NCI-H1930 (cell line): ENCODE results near the gene CGB3.
"Not testable (repeated sequence)": the region's sequence is repeated elsewhere in the genome, so short reads cannot be mapped to it uniquely, and the experiment has no call there.

Experiments
- DNase-seq, 2 experiments: peaks; one replicate each; lab custom pipeline; 2025; lab: John Stamatoyannopoulos, UW

The CGB3 gene

DNA sequence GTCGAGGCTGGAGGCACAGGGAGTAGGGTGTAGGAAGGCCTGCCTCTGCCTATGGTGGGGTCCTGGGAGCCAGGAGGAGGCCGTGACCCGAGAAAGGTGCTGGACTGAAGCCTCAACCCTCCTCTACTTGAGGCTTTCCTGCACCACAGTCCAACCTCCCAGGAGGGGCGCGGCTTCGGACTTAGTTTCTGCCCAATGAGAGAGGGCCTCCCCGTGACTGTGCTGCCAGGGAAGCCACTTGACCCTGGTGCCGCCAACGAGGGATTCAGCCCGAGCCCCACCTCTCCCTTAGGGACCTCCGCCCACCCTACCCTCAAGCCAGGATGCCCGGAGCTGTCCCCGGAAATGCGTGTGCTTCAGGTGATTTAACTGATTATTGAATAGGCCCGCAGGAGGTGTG lies at the start of gene CGB3:
Gene CGB3, minus strand, starts transcription at position 101 of the 400 bp plus-strand sequence. CDS start 362 bp downstream, outside the sequence.
- not testable (repeated sequence) for DNase-seq

GRCh38 chr19:49071860-49072547 lies 47.9 kb upstream of the CGB3 start:
- peak; percentile 41 to 60 for DNase-seq

DNA sequence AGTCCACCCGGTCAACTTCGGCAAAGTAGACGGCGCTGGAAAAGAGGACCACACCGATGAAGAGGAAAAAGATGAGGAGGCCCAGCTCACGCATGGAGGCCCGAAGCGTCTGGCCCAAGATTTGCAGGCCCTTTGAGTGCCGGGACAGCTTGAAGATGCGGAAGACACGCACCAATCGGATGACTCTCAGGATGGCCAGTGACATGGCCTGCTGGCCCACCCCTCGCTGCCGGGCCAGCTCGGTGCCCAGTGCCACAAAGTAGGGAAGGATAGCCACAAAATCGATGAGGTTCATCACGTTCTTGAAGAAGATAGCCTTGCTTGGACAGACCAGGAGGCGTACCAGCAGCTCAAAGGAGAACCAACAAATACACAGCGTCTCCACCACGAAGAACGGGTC lies 46.3 kb upstream of the CGB3 start:
- no peak for DNase-seq

GRCh38 chr19:49069026-49069425 lies 44.9 kb upstream of the CGB3 start:
- no peak for DNase-seq

DNA sequence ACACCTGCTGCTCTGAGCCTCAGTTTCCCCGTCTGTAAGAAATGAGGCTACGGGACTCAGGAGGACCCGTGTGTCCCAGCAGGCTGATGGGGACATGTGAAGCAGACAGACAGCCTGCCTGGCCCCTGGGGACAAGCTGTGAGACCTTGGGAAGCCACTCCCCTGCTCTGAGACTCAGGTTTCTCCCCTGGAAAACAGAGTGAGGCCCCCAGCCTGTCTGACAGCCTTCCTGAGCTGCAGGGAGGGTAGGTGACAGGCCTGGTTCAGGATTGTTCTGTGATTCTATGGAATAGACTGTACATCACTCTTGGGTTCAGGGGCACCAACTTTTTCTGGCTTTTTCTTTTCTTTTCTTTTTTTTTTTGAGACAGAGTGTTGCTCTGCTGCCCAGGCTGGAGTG lies 43.4 kb upstream of the CGB3 start:
- DNase-seq: no peak

- DNase-seq: no peak
Observed at GRCh38 chr19:49065905-49066512, 41.9 kb upstream of the CGB3 start.

DNA sequence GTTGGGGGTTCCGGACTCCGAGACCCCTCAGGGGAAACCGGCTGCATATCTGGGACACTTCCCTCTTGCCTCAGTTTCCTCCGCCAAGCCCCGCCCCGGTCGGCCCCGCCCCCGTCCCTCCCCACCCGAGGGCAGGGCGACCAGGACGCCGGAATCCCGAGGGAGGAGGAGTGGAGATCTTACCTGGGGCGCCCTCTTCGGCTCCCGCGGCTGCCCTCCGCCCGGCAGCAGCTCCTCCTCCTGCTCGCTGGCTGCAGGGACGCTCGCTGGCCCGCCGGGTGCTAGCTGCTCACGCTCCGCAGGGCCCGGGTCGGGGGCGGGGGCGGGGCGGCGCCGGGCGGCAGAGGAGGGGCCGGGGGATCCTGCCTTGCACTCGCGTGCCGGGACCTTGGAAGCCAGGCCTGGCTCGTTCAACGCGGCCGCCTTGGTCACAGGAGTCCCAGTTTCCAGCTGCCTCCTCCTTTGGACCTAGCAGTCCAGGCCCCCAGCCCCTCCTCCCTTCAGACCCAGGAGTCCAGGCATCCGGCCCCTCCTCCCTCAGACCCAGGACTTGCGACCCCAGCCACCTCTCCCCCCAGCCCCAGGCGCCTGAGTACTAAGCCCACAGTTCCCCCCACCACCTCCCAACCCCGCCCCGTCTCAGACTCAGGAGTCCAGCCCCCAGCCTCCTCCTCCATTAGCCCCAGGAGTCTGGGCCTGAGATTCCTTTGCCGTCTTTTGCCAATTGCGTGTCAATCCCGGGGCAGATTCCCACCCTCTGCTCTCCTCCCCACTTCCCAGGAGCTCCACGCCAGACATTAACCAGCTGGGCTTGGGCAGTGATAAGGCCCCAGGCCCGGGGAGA lies 40.9 kb upstream of the CGB3 start, which contains the start of gene NTF4:
Gene NTF4, minus strand, starts transcription at position 51 of the 844 bp plus-strand sequence. CDS start 2,821 bp downstream, outside the sequence.
- DNase-seq: peak; percentile 59 to 74

DNA sequence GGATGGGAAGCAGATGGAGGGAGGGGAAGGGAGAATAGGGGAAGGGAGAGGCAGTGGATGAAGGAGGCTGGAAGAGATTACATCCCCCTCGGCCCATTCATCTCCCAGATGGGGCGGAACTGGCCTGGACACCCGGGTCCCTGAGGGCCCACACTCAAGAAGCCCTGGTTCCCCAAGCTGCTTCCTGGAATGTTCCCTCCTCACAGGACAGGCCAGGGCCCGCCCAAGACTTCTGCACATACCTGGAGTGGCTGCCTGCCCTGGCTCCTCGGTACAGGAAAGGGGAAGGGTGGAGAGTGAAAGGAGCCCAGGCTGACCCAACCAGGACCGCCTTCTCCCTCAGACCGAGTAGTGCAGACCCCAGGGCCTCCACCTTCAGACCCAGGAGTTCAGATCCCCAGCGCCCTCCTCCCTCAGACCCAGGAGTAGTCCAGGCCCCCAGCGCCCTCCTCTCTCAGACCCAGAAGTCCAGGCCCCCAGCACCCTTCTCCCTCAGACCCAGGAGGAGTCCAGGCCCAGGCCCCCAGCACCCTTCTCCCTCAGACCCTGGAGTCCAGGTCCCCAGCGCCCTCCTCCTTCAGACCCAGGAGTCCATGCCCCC lies 40.0 kb upstream of the CGB3 start:
- no peak for DNase-seq

- no peak for DNase-seq
Observed at GRCh38 chr19:49061445-49061844, 37.3 kb upstream of the CGB3 start.

- DNase-seq: no peak
Observed at GRCh38 chr19:49061000-49061399, 36.9 kb upstream of the CGB3 start.

- DNase-seq: no peak
Observed at GRCh38 chr19:49059053-49059452, 34.9 kb upstream of the CGB3 start.

DNA sequence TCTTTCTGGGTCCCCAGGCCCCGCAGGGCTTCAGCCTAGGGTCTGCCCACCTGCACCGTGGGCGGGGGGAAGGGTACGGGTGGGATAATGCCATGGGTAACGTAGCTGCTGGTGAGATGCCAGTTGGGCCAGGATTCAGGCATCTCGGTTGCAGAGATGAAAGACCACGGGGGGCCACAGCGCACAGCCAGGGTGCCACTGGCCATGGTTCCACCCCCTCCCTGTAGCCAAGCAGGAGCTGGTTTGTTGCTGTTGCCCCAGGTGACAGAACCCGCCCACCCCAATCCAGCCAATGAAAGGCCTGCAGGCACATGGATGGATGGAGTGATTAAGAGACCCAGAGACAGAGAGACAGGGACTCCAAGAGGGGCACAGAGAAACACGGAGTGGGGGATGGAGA lies 34.4 kb upstream of the CGB3 start:
- DNase-seq: no peak

GRCh38 chr19:49057636-49058234 lies 33.6 kb upstream of the CGB3 start, which contains the start of gene CGB7:
Gene CGB7, minus strand, starts transcription at chr19:49057749. Its CDS starts 2,374 bp downstream, at chr19:49055375.
- DNase-seq: no peak

DNA sequence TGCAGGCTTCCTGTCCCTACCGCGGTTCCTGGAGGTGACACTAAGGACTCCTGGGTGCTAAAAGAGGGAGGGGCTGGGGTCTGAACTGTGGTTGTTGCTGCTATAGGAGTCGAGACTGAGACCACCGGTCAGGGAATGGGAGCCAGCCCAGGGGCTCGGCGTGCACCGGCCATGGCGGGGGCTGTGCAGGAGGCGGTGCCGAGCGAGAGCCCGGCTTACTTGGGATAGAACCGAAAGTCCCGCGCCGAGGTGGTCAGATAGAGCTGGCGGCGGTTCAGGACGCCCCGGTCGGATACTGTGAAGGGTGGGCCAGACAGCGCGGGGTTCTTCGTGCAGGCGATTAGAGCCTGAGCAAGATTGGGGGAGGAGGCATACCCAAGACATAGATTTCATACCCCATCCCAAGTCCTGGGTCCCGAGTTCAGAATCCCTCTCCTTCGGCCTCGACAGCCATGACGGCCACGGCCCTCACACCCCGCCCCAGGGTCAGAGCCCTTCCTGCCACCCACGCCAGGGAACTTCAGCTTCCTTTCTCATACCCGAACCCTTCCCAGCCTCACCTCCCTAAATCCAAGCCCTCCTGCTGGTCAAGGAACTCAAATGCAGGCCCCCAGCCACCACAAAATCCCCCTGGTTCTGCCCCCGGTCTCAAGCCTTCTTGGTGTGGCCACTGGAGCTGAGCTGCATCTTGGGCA lies 32.9 kb upstream of the CGB3 start:
- not testable (repeated sequence) for DNase-seq

DNA sequence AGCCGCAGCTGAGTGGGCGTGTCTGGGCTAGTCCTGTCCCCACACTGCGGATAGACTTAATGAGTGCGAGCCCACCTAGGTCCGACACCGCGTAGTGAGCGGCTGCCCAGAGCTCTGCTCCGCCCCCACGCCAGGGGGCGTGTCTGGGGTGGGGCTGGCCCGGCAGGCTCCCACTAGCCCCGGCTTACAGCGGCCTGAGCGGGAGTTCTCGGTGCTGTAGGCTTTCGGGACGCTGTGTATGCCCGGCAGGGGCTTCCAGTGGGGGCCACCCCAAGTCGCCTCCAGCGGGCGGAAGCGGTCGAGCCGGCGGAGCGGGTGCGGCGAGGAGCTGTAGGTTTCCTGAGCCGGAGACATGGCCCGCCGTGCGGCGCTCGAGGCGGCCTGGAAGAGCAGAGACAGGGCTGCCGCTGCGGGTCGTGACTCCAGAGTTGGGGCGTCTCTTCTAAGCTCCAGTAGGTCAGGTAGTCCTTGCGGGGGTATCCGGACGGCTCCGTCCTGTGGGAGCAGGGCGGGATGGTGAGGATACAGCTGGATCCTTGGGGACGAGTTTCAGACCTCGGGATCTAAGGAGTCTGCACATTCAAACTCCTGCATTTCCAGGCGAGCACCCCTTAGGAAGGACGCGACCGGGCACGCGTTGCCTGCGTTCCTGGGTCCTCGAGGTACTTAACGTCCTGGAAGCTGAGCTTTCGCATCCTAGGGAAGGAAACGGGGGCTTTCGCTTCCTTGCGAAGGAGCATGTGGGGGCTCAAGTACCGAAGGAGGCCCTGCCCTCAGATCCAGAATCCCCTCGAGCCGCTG lies 32.2 kb upstream of the CGB3 start:
- DNase-seq: peak; percentile 50 to 81

- DNase-seq: not testable (repeated sequence)
Observed at GRCh38 chr19:49050376-49051033, 26.4 kb upstream of the CGB3 start.

DNA sequence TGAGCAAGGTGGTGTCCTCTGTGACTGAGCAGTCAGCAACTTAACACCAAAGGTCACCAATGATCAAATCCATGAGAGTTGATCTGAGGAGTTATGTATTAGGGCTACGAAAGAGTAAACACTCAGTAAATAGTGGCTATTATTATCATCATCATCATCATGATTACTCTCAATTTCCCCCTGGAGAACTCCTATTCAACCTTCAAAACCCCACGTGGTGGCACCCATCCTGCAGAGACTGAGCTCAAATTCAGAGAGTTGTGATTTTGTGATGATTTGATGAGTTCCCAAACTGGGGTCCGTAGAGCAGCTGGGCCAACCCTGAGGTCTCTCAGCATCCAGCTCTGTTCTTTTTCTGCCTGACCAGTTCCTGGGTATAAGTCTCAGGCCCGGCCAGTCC lies 25.7 kb upstream of the CGB3 start:
- DNase-seq: not testable (repeated sequence)

GRCh38 chr19:49049011-49049410 lies 24.9 kb upstream of the CGB3 start, which contains the start of gene CGB8:
Gene CGB8, minus strand, starts transcription at chr19:49049111. Its CDS starts 372 bp downstream, at chr19:49048739.
- DNase-seq: not testable (repeated sequence)

GRCh38 chr19:49043548-49043947 lies 19.4 kb upstream of the CGB3 start, which contains the start of gene CGB5:
Gene CGB5, plus strand, starts transcription at chr19:49043848. Its CDS starts 362 bp downstream, at chr19:49044210.
- not testable (repeated sequence) for DNase-seq
